HS-27A (cell line): ENCODE results near the gene LRRC8D.
"Not testable (repeated sequence)": the region's sequence is repeated elsewhere in the genome, so short reads cannot be mapped to it uniquely, and the experiment has no call there.

Experiments used
- DNase-seq: peaks from one replicate; pipeline ENCODE4 v3.0.0-alpha.2; 2012; ENCODE audit warnings: low read depth, missing footprints

Gene LRRC8D

DNA sequence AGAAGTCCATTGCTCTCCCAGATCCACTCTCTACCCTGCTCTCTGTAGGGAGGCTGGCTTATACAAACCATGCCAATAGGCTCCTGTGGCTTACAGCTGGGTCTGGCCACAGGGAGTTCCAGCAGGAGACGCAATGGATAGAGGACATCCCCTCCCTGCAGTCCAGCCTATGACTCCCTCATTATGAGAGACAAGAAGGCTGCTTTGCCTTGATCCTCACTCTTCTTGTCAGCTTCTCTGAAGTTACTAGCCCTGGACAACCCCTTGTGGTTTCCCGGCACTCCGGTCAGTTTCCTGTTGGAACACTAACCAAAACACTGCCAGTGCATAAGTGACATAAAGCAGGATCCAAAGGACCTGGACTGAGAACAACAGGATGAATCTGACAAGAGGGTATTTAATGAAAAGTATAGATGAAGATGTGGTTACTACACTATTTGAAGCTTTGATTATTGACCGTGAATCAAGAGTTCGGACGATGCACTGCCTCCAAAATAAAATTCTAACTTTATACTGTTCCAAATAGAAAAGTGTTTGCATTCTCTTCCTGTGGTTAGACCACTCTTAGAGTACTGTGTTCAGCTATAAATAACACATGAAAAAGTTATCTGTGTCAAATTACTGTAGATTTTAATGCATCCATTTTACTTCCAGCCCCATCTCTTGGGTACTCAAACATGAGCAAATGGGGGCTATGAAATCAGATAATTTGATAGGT is 141.4 kb downstream of the LRRC8D start:
- DNase-seq = no peak

DNA sequence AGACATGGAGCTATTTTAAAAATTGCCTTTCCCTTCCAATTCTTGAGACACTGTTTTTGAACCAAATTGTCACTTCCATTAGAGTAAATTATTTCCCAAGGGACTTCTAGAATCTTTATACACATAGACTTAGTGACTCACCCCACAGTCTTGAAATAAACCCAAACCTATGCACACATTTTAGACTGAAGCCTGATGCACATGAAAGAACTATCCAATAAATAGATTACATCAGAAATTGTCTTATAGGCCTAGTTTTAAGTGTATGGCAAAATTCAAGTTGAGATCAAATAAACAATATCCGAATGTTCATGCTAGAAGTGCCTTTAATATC is 141.9 kb downstream of the LRRC8D start:
- DNase-seq = no peak

DNA sequence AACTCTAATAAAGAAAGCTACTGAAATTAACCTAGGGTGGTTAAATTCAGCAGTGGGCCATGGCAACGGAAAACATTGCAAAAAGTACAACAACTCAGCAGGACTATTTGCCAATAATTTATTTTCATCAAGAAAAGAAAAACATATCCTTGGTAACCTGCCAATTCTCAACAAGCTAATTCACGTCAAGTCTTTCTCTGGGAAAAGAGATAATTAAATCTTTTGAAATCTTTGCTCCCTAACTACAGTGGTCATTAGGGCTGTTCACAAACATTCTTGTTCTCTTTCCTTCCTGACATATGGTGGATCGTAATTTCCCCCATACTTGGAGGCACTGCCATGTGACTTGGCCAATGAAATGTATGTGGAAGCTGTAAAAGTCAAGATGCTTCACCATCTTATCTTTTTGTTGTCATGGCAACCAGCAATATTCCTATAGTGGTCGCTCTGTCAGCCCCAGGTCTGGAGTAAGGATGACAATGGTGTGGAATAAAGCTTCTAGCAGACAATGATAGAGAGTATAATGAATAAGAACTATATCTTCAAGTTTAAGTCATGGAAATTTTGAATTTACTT is 144.4 kb downstream of the LRRC8D start:
- DNase-seq = no peak

DNA sequence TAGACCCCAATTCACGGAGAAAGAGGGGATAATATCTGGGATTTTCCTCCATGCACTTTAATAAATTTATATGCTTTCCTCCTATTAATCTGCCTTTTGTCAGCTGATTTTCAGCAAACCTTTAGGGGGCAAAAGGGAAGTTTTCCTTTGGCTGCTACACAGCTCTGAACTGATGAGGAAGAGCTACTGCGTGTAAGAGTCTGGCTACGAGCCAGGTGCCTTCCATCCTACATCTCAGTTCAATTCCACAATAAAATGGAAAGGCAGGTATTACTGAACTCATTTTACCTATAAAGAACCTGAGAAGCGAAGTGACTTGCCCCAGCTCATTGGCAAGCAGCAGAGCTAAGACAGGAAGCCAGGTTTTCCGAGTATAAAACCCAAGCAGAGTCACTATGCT is 145.8 kb downstream of the LRRC8D start:
- no peak for DNase-seq

DNA sequence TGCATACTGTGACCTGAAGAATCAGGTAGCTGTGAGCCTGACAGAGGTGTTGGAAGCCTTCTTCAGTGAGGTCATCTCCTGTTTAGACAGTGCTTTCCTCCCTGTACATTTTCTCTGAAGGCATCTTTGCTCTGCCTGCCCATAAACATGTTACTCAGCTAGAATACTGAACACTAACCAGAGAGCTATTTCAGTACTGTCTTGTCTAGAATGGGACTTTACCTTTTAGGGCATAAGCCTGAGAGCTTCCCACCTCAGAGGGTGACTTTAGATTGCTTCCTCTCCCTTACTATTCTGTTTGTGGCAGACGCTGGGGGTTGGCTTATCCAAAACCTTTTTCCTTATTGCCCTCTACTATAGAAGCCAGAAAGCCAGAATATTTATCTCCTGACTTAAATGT is 150.8 kb downstream of the LRRC8D start:
- no peak for DNase-seq

DNA sequence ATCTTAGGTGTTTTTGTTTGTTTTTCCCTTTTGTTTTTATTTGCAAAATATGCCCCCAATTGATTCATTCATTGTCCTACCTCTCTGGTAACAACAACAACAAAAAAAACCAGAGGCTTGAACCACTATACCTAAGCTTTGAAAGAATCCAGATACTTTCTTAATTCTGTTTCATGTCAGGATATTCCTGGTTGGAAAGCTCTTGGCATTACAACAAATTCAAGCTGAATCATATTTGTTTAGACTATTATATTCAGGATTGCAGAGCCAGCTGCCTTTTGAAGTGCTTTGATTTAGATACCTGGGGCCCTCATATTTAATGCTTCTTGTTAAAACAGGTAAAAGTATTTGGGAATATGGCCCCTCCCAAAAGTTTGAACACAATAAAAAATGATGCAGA is 151.2 kb downstream of the LRRC8D start:
- no peak for DNase-seq

DNA sequence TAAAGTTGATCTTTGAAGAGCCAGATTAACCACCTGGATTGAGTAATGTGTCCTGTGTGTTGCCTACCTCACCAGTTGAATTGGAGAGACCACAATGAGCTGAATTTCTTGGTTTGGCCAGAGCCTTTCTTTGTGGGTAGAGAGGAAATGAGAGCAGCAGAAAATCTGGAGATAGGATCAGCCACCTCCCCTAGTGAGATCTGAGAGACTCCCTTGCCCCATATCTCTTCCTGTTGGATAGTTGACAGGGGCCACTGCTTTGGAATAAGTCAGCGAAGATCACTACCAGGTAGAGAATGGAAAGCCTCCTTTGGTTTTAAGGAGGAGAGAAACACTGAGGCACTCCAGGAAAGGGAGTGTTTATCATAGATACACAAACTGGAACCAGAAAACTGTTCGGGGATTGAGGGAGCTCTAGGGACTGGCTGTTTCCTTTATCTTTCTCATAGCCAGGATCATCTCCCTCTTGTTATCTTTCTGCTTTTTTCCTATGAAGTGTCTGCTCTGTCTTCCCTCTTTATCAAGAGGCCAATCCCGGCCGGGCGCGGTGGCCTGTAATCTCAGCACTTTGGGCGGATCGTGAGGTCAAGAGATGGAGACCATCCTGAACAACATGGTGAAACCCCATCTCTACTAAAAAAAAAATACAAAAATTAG is 152.8 kb downstream of the LRRC8D start:
- no peak for DNase-seq

DNA sequence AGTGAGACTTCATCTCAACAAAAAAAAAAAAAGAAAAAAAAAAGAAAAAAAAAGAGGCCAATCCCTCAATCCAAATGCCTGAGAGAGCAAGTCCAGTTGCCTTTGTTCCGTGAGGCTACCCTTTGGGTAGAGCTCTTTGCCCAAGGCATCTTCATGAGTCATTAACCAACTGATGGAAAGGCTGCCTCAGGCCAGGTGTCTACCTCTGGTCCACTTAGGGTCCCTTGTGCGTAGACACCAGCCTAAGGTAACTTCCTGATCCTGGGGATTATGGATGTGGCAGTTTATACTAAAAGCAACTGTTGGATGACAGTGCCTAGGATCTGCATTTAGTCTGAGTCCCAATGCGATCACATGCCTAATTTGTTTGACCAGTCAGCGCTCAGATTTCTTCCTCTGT is 153.4 kb downstream of the LRRC8D start:
- DNase-seq = no peak

DNA sequence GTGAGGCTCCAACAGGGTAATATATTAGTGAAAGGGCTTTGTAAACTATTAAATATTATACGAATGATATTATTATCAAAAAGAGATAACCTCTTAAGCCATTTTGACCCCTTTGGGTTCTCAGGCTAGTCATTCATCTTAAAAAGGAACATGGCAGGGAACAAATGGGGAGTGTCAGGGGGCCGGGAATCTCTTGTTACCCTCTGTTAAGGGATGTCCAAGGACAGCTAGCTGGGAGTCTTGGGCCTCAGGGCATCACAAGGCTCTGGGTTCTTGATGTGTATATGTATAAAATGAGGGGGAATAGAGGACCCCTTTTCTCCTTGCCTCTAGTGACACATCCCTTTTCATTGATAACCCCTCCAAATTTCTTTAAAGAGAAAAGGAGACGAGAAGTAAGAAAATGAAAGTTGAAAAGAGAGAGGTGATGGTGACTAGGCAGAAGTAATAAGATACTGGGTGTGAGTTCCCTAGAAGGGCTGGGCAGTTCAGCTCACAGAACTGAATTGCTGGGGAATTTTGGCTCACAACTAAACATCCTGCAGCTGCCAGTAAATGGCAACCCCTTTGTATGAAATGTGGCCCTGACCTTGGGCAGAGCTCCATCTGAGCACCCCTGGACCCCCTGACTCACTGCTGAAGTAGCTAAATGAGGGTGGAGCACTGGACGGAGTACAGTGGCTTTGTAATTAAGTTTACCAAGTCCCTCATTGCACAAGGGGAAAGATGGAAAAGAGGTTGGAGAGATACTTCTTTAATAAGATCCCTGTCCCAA is 154.1 kb downstream of the LRRC8D start:
- DNase-seq = peak; percentile 88

DNA sequence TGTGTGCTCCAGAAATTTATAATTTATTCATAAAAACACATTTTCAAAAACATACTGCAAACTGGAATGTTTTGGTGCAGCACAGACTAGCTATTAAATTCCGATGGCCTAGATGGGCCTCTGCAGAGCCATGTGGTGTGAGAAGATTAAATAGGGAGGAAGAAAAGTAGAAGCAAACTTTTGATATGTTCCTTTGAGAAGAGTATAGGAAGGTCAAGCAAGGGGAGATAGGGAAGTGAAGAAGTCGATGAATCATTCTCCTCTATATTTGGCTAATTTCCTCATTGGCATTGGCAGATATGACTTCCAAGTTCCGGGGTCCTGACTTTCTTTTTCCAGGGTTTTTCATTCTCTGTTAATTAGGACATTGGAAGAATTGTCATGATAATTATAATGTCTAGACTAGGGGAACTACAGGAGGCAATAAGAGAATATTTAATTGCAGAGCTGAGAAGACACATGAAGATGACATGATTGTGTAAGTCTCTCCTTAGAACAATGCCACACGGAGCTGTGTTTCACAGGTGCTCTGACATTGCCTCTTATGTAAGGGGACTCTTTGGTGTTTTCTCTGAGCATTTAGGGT is 154.8 kb downstream of the LRRC8D start:
- DNase-seq = no peak

DNA sequence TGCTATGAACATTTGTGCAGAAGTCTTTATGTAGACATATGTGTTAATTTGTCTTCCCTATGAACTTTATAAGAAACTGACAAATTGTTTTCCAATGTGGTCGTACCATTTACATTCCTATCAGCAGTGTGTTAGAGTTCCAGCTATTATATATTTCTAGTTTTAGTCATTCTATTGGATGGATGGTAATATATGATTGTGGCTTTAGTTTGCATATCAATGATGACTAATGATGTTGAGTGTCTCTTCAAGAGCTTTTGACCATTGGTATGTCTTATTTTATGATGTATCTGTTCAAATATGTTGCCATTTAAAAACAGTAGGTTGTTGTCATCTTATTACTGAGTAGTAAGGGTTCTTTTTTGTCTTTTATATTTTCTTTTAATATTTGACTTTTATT is 157.9 kb downstream of the LRRC8D start:
- DNase-seq = no peak

DNA sequence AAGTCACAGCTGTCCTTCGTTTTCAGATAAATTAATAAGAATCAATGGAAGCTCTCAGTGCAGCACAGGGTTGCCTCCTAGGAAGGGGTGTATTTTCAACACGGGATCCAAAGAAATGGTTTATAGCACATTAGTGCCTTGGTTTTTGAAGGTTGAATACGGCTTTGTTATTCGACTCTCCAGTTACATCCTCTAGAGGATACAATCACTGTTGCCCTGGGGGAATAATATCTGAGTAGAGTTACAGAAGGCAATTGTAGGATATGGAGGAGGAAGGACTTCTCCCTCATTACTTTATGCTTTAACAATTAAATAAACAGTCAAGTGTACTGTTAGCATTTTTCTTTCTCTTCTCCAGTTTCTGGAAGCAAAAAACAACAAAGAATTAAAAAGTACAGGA is 159.8 kb downstream of the LRRC8D start:
- DNase-seq = no peak

DNA sequence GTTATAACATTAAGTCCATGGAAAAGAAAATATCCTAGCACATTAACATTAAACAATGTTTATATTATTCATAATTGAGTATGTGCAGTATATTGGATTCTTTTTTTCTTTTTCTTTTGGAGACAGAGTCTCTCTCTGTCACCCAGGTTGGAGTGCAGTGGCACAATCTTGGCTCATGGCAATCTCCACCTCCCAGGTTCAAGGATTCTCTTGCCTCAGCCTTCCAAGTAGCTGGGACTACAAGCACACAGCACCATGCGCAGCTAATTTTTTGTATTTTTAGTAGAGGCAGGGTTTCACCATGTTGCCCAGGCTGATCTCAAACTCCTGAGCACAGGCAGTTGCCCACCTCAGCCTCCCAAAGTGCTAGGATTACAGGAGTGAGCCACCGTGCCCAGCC is 162.0 kb downstream of the LRRC8D start:
- not testable (repeated sequence) for DNase-seq

DNA sequence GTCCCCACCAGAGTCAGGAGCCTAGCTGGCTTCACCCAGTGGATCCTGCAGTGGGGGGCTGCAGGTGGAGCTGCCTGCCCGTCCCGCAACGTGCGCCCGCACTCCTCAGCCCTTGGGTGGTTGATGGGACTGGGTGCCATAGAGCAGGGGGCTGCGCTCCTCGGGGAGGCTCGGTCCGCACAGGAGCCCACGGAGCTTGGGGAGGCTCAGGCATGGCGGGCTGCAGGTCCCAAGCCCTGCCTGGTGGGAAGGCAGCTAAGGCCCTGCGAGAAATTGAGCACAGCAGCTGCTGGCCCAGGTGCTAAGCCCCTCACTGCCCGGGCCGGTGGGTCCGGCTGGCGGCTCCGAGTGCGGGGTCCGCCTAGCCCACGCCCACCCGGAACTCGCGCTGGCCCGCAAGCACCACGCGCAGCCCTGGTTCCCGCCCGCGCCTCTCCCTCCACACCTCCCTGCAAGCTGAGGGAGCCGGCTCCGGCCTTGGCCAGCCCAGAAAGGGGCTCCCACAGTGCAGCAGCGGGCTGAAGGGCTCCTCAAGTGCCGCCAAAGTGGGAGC is 163.8 kb downstream of the LRRC8D start:
- not testable (repeated sequence) for DNase-seq

DNA sequence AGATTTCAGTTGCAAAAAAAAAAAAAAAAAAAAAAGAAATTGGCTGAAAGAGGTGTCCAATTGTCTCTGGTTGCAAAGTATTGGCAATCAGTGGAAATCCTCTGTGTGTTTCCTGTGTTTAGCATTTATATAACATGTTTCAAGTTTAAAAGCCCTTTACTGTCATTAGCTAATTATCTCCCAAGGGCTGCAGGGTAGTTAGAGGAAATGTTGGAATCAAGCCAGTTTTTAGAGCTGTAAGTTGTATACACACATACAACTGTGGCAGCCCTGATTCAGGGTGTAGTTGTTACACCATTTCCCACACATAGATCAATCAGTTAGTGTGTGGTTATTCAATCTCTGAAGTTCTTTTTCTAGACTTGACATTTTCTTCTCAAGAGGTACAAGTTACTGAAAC is 165.2 kb downstream of the LRRC8D start:
- no peak for DNase-seq
